Stimulated activated CD4-positive, alpha-beta T cell treated with anti-CD3 and anti-CD28 coated beads, Interleukin-12 subunit alpha, Interleukin-12 subunit beta, amount 100 ng/mL, for 24 hours (primary cell): ENCODE data around the gene AVPR2.

ENCODE experiments used
- DNase-seq, 2 experiments: peaks; one replicate each; pipeline ENCODE4 v3.0.0-alpha.2; 2020; ENCODE audit warnings: low read depth in 2 of 2

Gene AVPR2

DNA sequence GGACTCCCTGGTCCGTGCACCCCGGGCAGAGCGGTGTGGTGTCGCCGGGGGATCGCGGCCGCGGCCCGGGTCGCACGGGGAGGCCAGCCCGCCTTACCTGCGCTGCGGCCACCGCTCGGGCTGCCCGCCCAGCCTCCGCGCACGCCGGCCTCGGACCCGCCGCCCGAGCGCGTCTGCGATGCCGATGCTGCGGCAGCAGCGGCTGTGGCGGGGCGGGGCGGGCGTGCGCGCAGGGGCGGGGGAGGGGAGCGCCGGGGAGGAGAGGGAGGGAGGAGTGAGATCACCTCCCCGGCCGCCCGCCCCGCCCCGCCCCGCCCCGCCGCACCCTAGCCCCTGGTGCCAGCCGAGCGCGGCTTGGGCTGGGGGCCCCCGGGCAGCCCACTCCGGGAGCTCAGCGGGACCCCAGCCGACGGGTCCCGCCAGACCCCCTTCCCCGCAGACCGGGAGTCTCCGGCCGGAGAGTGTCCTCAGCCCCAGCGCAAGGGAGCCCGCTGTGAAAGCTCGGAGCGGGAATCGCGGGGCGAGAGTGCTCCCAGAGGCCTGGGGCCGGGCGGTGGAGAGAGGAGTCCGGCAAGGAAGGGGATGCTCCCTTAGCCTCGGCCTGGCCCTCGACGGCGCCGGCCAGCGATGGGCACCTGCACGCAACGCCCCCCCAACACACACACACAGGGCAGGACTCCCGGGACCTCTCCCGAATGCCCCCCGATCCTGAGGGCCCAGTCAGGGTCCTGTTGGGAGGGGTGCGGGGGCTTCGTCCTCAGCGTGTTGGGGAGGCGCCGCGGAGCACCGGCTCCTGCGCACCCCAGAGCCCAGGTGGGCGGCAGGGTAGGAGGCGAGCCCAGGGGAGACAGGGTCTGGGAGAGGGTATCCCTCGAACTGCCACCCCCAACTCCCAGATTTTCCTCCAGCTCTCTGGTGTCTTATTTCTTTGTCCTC lies 18.2 kb upstream of the AVPR2 start, which contains the start of gene L1CAM:
TSS of gene L1CAM (minus strand) at position 206 of the 936 bp plus-strand sequence. CDS start 10,337 bp downstream, outside the sequence.
- no peak for DNase-seq

DNA sequence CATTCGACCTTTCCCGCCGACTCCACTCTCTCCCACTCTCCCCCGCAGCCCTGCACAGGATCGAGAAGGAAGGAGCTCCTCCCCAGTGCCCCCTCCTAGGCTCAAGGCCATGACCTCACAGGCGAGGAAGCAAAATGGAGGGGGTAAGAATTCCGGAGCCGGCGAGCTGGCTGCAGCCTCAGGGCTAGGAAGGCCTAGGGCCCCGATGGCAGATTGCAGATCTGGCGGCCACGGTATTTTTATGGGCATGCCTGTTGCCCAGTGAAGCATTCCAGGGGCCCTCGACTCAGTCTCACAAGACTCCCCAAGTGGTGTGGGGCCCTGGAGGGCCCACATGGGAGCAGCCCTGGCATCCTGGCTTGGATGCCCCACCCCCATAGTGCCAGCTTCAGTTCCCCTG lies 17.6 kb upstream of the AVPR2 start:
- no peak for DNase-seq

DNA sequence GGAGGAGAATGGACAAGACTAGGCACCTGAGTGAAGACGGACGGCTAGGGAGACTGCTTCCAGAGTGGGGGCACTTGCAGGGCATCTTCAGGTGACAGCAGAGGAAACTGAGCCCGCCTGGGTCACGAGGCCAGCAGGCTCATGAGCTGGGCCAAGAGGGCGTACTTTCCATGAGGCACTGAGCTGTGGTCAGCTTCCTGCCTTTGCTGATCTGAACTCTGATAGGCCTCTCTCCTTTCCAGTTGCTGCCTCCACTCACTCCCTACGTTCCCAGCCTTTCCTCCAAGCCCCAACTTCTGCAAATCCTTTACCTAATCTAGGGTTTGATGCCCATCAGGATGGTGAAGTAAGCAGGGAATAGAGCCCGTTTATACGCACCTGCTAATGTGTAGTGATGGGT lies 17.1 kb upstream of the AVPR2 start:
- no peak for DNase-seq

DNA sequence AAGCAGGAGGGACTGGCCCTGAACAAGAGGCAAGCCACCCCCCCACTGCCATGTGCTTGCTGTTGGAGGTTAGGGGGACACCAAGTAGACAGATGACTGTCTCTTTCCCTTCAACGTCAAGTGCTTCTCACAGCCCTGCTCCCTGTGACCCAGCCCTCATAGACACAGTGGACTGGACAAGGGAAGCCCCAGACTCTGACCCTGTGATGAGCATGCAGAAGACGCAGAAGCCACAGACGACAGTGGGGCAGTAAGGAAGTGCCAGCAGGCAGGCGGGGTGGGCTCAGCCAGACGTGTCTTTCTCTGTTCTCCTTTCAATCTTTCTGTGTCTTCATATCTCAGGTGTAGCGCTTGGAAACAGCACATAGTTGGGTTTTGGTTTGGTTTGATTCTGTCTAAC lies 16.1 kb upstream of the AVPR2 start:
- no peak for DNase-seq

DNA sequence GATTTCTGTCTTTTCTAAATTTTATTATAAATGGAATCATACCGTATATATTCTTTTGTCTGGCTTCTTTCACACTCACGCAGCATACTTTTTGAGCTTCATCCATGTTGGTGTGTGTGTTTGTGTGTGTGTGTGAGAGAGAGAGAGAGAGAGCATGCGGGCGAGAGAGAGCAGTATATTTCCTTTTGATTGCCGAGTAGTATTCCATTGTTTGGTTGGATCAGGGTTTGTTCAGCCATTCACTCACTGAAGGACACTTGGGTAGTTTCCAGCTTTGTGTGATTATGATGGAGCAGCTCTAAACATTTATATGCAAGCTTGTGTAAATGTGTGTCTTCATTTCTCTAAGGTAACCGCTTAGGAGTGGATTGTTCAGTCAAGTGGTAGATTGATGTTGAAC lies 15.3 kb upstream of the AVPR2 start:
- DNase-seq, result no peak

DNA sequence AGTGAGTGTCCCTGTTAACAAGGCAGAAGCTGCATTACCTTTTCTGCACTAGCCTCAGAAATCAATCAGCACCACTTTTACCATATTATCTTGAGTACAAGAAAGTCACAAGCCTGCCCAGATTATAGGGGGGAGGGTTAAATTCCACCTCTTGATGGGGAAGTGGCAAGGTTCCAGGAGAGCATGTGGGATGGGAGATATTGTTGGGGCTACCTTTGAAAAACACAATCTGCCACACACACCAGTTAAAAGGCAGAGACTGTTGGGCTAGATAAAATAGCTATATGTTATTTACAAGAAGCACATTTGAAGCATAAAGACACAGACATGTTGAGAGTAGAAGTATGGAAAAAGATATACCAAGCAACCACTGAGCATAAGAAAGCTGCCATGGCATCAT lies 6.6 kb upstream of the AVPR2 start:
- no peak for DNase-seq

DNA sequence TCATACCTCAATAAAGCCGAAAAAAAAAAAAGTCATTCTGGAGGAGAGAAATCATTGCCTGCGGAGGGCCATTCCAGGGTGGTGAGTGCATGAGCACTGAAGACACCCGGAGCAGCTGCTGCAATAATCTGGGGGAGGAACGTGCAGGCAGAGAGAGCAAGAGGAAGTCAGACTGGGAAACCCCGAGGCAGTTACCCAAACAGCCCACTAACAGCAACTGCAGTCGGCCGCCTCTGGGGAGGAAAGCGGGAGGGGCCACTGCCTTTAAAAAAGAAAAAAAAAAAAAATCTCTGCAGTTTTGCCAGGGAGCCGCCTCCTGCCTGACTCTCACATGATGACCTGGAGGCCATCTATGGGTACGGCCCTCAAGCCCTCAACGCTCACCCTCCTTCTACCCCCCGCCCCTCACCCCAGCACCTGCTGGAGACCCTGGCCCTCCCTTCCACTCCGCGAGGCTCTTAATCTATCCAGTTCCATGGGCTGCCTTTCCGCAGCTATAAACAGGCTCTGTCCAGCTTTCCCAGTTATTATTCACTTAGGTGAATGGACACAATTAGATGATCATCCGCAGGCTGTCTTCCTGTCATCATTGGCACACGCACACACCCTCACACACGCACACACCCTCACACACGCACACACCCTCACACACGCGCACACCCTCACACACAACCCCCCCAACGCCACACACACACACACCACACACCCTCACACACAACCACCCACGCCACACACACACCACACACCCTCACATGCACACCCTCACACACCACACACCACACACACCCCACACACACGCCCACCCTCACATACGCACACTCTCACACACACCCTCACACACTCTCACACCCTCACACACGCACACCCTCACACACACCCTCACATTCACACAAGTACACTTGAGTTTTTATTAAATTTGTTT lies 3.4 kb upstream of the AVPR2 start:
- peak in 1 of 2 experiments; percentile 23 for DNase-seq

DNA sequence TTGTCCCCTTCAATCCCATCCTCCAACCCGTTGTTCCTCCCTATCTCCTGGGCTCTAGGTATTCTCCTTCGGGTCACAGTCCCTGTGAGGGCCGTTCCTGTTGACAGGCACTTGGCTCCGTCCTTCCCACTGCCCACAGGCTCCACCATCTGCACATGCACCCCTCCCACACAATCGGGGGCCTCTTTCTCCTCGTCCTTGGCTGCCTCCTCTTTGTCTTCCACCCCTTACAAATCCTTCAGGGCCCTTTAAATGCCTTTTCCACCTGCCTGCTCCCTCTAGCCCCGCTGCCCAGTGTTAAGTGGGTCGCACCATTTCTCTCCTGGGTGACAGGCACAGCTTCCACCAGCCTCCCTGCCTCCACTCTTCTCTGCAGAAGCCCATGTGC lies 2.7 kb upstream of the AVPR2 start:
- DNase-seq, result no peak

DNA sequence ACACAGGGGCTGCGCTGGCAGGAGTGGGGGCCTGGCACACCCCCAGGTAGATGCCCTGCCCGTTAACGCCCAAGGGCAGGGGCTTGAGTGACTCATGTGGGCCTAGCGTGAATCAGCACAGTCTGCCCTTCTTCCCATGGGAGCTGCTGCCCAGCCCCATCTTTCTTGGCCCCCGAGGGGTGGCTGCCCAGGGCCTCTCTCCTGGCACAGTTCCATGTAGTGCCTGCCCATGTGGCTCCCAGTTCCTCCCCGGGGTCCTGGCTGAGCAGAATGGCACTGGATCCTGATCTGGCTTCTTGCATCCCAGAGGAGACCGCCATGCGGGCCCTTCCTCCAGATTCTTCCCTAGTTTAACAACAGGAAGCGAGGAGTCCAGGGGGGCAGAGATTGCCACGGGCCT lies 2.1 kb upstream of the AVPR2 start:
- DNase-seq, result no peak

DNA sequence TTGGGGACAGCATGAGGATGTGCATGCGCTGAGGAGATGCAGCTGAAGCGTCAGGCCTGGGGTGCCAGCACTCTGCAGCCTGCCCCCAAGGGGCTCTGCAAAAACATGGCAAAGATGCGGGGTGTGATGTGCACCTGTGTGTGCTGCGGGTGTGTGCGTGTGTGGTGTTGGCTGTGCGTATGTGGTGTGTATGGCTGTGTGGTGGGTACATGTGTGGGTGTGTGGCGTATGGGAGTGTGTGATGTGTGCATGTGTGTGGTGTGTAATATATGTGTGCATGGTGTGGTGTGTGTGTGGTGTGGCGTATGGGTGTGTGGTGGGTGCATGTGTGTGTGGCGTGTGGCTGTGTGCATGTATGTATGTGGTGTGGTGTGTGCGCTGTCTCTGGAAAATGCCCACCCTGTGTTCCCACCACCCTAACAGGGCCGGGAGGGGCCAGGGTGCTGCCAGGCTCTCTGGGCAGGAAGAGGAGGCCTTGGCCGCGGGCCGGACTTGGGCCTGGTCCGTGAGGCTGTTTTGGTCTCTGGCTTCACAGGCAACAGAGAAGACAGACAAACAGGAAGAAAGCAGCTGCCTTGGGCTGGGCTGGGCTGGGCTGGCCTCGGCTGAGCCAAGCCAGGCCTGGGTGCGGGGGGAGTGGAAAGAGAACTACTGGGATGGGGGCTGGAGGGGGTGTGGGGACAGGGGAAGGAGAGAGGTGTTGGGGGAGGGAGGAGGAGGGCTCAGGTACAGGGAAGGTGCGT lies 1.1 kb upstream of the AVPR2 start:
- DNase-seq, result no peak

DNA sequence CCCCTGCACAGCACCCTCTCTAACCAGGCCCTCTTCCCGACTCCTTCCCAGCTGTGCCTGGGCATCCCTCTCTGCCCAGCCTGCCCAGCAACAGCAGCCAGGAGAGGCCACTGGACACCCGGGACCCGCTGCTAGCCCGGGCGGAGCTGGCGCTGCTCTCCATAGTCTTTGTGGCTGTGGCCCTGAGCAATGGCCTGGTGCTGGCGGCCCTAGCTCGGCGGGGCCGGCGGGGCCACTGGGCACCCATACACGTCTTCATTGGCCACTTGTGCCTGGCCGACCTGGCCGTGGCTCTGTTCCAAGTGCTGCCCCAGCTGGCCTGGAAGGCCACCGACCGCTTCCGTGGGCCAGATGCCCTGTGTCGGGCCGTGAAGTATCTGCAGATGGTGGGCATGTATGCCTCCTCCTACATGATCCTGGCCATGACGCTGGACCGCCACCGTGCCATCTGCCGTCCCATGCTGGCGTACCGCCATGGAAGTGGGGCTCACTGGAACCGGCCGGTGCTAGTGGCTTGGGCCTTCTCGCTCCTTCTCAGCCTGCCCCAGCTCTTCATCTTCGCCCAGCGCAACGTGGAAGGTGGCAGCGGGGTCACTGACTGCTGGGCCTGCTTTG lies 1.1 kb downstream of the AVPR2 start:
- no peak for DNase-seq

DNA sequence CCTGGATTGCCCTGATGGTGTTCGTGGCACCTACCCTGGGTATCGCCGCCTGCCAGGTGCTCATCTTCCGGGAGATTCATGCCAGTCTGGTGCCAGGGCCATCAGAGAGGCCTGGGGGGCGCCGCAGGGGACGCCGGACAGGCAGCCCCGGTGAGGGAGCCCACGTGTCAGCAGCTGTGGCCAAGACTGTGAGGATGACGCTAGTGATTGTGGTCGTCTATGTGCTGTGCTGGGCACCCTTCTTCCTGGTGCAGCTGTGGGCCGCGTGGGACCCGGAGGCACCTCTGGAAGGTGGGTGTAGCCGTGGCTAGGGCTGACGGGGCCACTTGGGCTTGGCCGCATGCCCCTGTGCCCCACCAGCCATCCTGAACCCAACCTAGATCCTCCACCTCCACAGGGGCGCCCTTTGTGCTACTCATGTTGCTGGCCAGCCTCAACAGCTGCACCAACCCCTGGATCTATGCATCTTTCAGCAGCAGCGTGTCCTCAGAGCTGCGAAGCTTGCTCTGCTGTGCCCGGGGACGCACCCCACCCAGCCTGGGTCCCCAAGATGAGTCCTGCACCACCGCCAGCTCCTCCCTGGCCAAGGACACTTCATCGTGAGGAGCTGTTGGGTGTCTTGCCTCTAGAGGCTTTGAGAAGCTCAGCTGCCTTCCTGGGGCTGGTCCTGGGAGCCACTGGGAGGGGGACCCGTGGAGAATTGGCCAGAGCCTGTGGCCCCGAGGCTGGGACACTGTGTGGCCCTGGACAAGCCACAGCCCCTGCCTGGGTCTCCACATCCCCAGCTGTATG lies 1.8 kb downstream of the AVPR2 start:
- DNase-seq, result no peak

DNA sequence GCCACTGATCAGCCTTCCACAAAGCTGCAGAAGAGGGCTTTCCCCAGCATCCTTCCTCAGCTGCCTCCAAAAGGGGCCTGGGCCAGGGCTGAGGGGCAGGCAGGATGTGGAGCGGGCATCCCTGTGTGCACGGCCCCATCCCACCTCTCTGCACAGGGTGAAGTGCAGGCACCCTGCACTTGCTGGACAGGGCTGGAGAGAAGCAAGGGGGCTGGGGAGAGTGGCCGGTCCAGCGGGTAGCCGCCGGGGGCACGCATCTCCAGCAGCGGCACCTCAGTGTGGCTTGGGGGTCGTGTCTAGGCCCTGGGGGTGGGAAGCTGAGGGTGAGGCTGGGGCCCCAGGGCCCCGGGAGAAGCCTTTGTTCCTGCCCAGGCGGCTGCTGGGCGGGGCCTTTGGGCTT lies 3.0 kb downstream of the AVPR2 start:
- DNase-seq, result no peak

DNA sequence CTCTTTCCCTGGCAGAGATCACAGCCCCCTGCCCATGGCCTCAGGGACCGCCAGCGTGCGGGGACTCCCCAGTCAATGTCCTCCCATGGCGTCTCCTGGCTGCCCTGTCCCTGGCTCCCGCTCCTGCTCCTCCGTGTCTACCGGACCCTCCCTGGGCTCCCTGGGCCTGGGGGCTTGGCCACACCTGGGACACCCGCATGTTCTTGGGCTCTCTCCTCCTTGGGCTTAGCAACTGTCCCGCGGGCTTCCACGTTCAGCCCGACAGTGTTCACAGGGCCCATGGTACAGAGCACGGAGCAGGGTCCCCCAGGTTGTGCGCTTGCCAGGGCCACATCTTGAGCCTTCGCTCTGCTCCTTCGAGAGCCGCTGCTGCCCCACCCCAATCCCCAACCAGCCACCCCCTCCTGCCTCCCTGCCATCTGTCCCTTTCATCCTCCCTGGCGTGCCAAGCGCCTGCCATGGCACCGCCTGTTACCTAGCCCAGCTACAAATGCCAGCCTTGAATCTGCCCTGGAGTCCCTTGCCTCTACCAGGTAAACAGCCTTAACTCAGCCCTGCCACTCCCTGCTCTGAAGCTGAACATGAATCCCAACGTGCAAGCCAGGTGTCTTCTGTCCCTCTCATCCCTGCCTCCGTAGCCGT lies 3.9 kb downstream of the AVPR2 start:
- no peak for DNase-seq

DNA sequence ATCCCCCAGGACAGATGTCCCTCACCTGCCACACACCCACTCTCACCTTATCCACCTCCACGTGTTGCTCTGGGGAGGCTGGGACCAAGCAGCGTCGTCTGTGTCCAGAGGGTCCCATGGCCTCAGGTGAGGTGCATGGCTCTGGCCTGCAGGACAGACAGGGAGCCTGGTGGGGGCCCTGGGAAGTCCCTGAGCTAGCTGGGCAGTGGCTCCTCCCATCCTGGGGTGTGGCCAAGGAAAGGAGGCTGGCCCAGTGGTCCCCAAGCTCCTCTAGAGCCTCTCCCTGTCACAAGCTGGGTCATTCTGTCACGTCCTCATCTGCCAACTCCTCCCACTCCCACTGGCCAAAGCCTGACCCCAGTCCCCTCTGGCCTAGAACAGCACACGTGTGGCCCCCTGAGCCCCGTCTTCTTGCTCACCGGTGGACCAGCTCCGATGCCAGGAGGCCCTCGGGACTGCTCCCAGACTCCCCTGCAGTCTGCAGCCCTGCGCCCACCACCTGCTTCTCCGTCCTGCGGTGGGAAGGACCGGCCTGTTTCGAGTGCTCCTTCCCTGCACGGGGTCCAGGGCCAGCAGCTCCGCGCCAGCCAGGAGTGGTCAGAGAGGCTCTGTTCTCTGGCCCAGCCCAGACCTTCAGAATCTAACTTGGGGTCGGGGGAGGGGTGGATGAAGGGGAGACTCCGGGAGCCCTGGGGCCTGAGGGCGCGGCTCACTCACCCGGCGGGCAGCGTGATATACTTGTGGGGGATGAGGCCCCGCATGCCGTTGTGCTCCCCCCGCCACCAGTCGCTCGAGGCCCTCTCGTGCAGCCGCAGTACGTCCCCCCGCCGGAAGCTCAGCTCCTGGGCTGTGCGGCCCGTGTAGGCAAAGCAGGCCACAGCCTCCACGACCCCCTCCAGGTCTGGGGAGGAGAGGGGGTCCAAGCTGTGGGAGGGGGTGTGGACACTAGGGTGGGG lies 4.8 kb downstream of the AVPR2 start:
- no peak for DNase-seq

DNA sequence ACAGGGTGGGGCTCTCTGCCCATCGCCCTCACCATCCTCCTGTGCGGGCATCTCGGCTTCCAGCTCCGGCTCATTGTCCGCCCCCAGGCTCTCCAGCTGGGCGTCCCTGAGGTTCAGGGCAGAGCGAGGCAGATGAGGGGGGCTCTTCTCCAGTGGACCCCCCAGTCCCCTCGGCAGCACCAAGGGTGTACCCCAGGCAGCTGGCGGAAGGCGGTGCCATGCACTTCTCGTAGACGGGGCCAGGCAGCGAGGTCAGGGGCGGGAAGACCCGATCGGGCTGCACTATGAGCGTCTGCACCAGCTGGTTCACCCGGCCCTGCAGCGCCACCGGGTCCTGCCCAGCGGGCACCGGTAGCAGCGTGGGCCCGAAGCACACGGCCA lies 5.5 kb downstream of the AVPR2 start:
- DNase-seq, result no peak

DNA sequence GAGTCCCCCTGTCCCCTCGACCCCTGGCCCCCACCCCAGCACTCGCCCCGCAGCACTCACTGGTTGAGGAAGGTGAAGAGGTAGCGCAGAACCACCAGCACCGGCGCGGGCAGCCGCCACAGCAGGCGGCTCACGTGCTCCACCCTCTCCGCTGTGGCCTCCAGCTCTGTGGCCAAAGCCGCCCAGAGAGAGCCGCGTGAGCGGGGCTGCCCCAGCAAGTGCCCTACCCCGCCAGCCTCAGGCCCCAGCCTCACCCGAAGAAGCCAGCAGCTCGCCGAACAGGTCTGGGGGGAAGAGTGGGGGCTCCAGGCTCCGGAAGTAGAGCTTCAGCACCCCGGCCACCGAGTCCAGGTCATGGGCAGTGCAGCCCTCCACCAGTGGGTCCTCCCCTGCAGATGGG lies 6.0 kb downstream of the AVPR2 start:
- no peak for DNase-seq

DNA sequence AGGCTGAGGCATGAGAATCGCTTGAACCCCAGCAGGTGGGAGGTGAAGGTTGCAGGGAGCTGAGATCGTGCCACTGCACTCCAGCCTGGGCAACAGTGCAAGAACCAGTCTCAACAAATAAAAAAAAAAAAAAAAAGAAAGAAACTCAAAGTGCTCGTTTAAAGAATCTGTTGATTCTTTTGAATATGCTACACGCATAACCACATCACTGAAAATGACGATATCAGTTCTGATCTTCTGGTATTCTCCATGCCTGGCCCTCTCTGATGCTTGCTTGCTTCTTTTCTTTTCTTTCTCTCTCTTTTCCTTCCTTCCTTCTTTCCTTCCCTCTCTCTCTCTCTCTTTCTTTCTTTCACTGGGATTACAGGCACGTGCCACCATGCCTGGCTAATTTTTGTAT lies 7.3 kb downstream of the AVPR2 start:
- no peak for DNase-seq

DNA sequence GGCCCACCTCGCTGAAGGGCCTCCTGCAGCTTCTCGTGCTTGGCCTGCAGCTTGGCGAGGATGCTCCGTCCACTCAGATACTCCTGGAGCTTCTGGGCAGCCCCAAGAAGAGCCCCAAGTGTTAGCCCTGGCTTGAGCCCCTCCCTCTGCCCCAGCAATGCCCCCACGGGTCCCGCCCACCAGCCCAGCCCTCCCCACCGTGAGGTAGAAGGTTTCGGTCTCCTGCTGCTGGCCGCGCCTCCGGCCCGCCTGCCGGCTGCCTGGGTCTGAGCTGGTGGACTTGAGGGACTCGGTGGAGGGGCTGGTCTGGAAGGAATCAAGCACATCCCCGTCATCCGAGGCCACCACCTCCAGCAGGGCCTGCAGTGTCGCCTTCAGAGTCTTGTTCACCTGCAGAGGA lies 8.7 kb downstream of the AVPR2 start:
- DNase-seq, result no peak
